Activated CD8-positive, alpha-beta T cell treated with anti-CD3 and anti-CD28 coated beads for 36 hours (primary cell): ENCODE data around the gene LNX1. TPM values are rescaled to one million over a fixed set of nuclear protein-coding genes. Genes with fewer than 3 reads are reported as not detected.

Source experiments
- ATAC-seq: fragments of 200-7000 bp; cut with Tn5 transposase; one replicate; pipeline ENCODE4 v1.10.0; 2021; ENCODE audit warnings: mild to moderate bottlenecking, moderate library complexity
- CTCF ChIA-PET: fragments of 350-600 bp; sonication (Branson Sonifier 250); formaldehyde crosslinking; loops from one replicate; lab custom pipeline; 2021; ENCODE audit warnings: antibody characterized with exemption; lab: Charles Lee
- POLR2A ChIA-PET: fragments of 350-600 bp; sonication (Branson Sonifier 250); formaldehyde crosslinking; loops from one replicate; lab custom pipeline; 2021; ENCODE audit warnings: antibody characterized with exemption; lab: Charles Lee
- DNase-seq: peaks from one replicate; pipeline ENCODE4 v3.0.0-alpha.2; 2020
- H3K27ac Mint-ChIP-seq: one replicate; pipeline ENCODE4 v1.8.0; 2021; ENCODE audit warnings: mild to moderate bottlenecking, mixed read lengths
- H3K27me3 Mint-ChIP-seq: one replicate; pipeline ENCODE4 v1.8.0; 2021; ENCODE audit warnings: mixed read lengths
- H3K36me3 Mint-ChIP-seq: one replicate; pipeline ENCODE4 v1.8.0; 2021; ENCODE audit warnings: low read depth, mixed read lengths
- H3K4me1 Mint-ChIP-seq: one replicate; pipeline ENCODE4 v1.8.0; 2021; ENCODE audit warnings: low read depth, mixed read lengths
- H3K4me3 Mint-ChIP-seq: one replicate; pipeline ENCODE4 v1.8.0; 2021; ENCODE audit warnings: mild to moderate bottlenecking, moderate library complexity, mixed read lengths
- H3K9me3 Mint-ChIP-seq: one replicate; pipeline ENCODE4 v1.8.0; 2021; ENCODE audit warnings: mixed read lengths
- CTCF ChIP-seq: fragments of 200-600 bp; IDR thresholded peaks from one replicate; pipeline ENCODE4 v1.8.0; 2022; ENCODE audit warnings: antibody characterized with exemption, mild to moderate bottlenecking
- intact Hi-C: fragments of 100-400 bp; cut with micrococcal nuclease; formaldehyde crosslinking; loops from one replicate; pipeline ENCODE4 v1.10.0; 2022
- total RNA-seq, 2 experiments: library from RNA; stranded (reverse); gene quantifications; one replicate each; pipeline ENCODE4 v1.2.3, GENCODE V29; 2021

LNX1 gene
- total RNA-seq, 2 experiments from 2014 or later: not detected

- CTCF ChIA-PET: no interaction called here
- no peak overlapping the region for H3K4me3 Mint-ChIP-seq
- peaks cover 7% of the 10 kb centered on the region for H3K9me3 Mint-ChIP-seq
- intact Hi-C loops: no loop called here
- peaks cover 6% of the 10 kb centered on the region for H3K4me1 Mint-ChIP-seq
- no peak for TF ChIP-seq CTCF
- peaks cover 12% of the 10 kb centered on the region for H3K27me3 Mint-ChIP-seq
- no peaks in the 10 kb centered on the region for H3K36me3 Mint-ChIP-seq
- no peak for ATAC-seq
- no peak for DNase-seq
- POLR2A ChIA-PET: no interaction called here
- no peak overlapping the region for H3K27ac Mint-ChIP-seq
Observed at GRCh38 chr4:53616219-53616618, 24.9 kb upstream of the LNX1 start.

GRCh38 chr4:53614591-53614990 is 23.3 kb upstream of the LNX1 start:
- H3K9me3 Mint-ChIP-seq: peaks cover 7% of the 10 kb centered on the region
- H3K36me3 Mint-ChIP-seq: no peaks in the 10 kb centered on the region
- H3K27ac Mint-ChIP-seq: no peak overlapping the region
- intact Hi-C loops: no loop called here
- no peak for TF ChIP-seq CTCF
- ChIA-PET CTCF (no interaction called here), POLR2A (no interaction called here)
- DNase-seq: no peak
- H3K4me1 Mint-ChIP-seq: peaks cover 6% of the 10 kb centered on the region
- peaks cover 12% of the 10 kb centered on the region for H3K27me3 Mint-ChIP-seq
- no peak overlapping the region for H3K4me3 Mint-ChIP-seq
- ATAC-seq: no peak

- peaks cover 7% of the 10 kb centered on the region for H3K9me3 Mint-ChIP-seq
- no peak overlapping the region for H3K4me3 Mint-ChIP-seq
- ChIA-PET POLR2A (no interaction called here), CTCF (no interaction called here)
- ATAC-seq: no peak
- H3K4me1 Mint-ChIP-seq: peaks cover 6% of the 10 kb centered on the region
- no peaks in the 10 kb centered on the region for H3K36me3 Mint-ChIP-seq
- TF ChIP-seq CTCF: no peak
- intact Hi-C loops: no loop called here
- H3K27me3 Mint-ChIP-seq: peaks cover 10% of the 10 kb centered on the region
- H3K27ac Mint-ChIP-seq: no peak overlapping the region
- no peak for DNase-seq
Observed at GRCh38 chr4:53613428-53613827, 22.1 kb upstream of the LNX1 start.

GRCh38 chr4:53608649-53609048 is 17.4 kb upstream of the LNX1 start:
- no peak for DNase-seq
- ChIA-PET POLR2A (no interaction called here), CTCF (no interaction called here)
- Mint-ChIP-seq H3K36me3 (no peaks in the 10 kb centered on the region), H3K27ac (no peak overlapping the region), H3K27me3 (peaks cover 10% of the 10 kb centered on the region), H3K4me1 (no peaks in the 10 kb centered on the region), H3K9me3 (peaks cover 2% of the 10 kb centered on the region), H3K4me3 (no peak overlapping the region)
- no peak for TF ChIP-seq CTCF
- no peak for ATAC-seq
- intact Hi-C loops: no loop called here

- peaks cover 10% of the 10 kb centered on the region for H3K27me3 Mint-ChIP-seq
Observed at GRCh38 chr4:53608242-53608641, 17.0 kb upstream of the LNX1 start.

More at GRCh38 chr4:53608242-53608641, 17.0 kb upstream of the LNX1 start:
- POLR2A ChIA-PET: interaction anchor here (0.6 kb wide), 1 partner anchor 111 kb away, joined by 5 read pairs; no protein-coding TSS in a partner anchor
- Mint-ChIP-seq H3K27ac (no peak overlapping the region), H3K4me3 (no peak overlapping the region), H3K4me1 (no peaks in the 10 kb centered on the region), H3K9me3 (no peaks in the 10 kb centered on the region), H3K36me3 (no peaks in the 10 kb centered on the region)
- no peak for DNase-seq
- no peak for ATAC-seq
- no peak for TF ChIP-seq CTCF
- intact Hi-C loops: no loop called here
- CTCF ChIA-PET: no interaction called here
